Endothelial cell of umbilical vein (primary cell): ENCODE measurements around the gene CCNL2. TPM values are rescaled to one million over a fixed set of nuclear protein-coding genes. Genes with fewer than 3 reads are reported as not detected.

Experiments
- BruUV-seq: library from RNA; stranded (reverse); fragments of 400-500 nt; replicated peaks from 2 replicates; lab custom pipeline; 2021; lab: Mats Ljungman, UMichigan
- CTCF ChIA-PET: fragments of 300-600, 350-600 bp; sonication (Branson Sonifier 250); formaldehyde crosslinking; loops from one replicate; lab custom pipeline; 2021; ENCODE audit warnings: antibody characterized with exemption, inconsistent platforms; lab: Charles Lee
- POLR2A ChIA-PET: fragments of 300-600, 350-600 bp; sonication (Branson Sonifier 250); formaldehyde crosslinking; loops from one replicate; lab custom pipeline; 2021; ENCODE audit warnings: antibody characterized with exemption, inconsistent platforms; lab: Charles Lee
- DNase-seq: peaks from one replicate; pipeline ENCODE4 v3.0.0-alpha.2; 2011; ENCODE audit warnings: low read depth, low spot score
- FAIRE-seq: peaks from 2 replicates; lab custom pipeline; 2011; peaks lifted over from hg19 to GRCh38; lab: Jason Lieb, UNC
- H2AFZ ChIP-seq: 2 replicates; pipeline ENCODE4 v1.6.0; 2012; ENCODE audit warnings: low read depth, low read length, control low read depth, inconsistent platforms
- H3K27ac ChIP-seq: 2 replicates; pipeline ENCODE4 v1.5.1; 2011; ENCODE audit warnings: low read depth, mild to moderate bottlenecking, control low read depth, low read length, moderate library complexity; ENCODE audit not compliant: insufficient read depth
- H3K27me3 ChIP-seq, 2 experiments: 2 replicates each; pipeline versions ENCODE4 v1.6.0 to v1.6.1; 2011; ENCODE audit warnings: low read length in 2 of 2, mixed read lengths in 1 of 2; ENCODE audit not compliant: control insufficient read depth in 2 of 2, insufficient read depth in 2 of 2
- H3K36me3 ChIP-seq, 2 experiments: 2 replicates in 1 of 2; 3 replicates in 1 of 2; pipeline ENCODE4 v1.5.1; 2011; ENCODE audit warnings: low read length in 2 of 2, mild to moderate bottlenecking in 1 of 2, moderate library complexity in 1 of 2; ENCODE audit not compliant: control insufficient read depth in 2 of 2, insufficient read depth in 2 of 2; ENCODE audit errors: extremely low read depth in 1 of 2
- H3K4me1 ChIP-seq: 3 replicates; pipeline ENCODE4 v1.5.1; 2011; ENCODE audit warnings: mild to moderate bottlenecking, low read length; ENCODE audit not compliant: control insufficient read depth, insufficient read depth; ENCODE audit errors: extremely low read depth
- H3K4me2 ChIP-seq: 2 replicates; pipeline ENCODE4 v1.6.1; 2011; ENCODE audit warnings: low read length, control low read depth, mixed read lengths; ENCODE audit not compliant: insufficient read depth
- H3K4me3 ChIP-seq, 3 experiments: fragments of 200-600 bp in 1 of 3; sonication (generic), shearing (Covaris generic) in 1 of 3; replicated peaks in 1 of 3; 2 replicates each; pipeline ENCODE4 v1.5.1; 2011 to 2016; ENCODE audit warnings: control low read depth in 3 of 3, low read length in 3 of 3, mild to moderate bottlenecking in 2 of 3, inconsistent platforms in 1 of 3, low read depth in 1 of 3, moderate library complexity in 1 of 3; ENCODE audit not compliant: insufficient read depth in 1 of 3
- H3K79me2 ChIP-seq: 2 replicates; pipeline ENCODE4 v1.6.0; 2012; ENCODE audit warnings: low read length, inconsistent platforms; ENCODE audit not compliant: control insufficient read depth, insufficient read depth
- H3K9ac ChIP-seq: replicated peaks from 2 replicates; pipeline ENCODE3; 2011; ENCODE audit warnings: low read length, control low read depth; ENCODE audit not compliant: insufficient read depth; ENCODE audit errors: extremely low read depth
- H3K9me1 ChIP-seq: replicated peaks from 3 replicates; pipeline ENCODE4 v1.6.0; 2011; ENCODE audit warnings: mild to moderate bottlenecking, low read length; ENCODE audit not compliant: control insufficient read depth, insufficient read depth; ENCODE audit errors: extremely low read depth
- H3K9me3 ChIP-seq: replicated peaks from 2 replicates; pipeline ENCODE4 v1.5.1; 2012; ENCODE audit warnings: low read length, inconsistent platforms; ENCODE audit not compliant: control insufficient read depth, insufficient read depth
- H4K20me1 ChIP-seq: replicated peaks from 2 replicates; pipeline ENCODE3; 2011; ENCODE audit warnings: mild to moderate bottlenecking, low read length; ENCODE audit not compliant: control insufficient read depth, insufficient read depth; ENCODE audit errors: extremely low read depth
- EZH2 ChIP-seq: IDR thresholded peaks from 2 replicates; pipeline ENCODE4 v1.6.1; 2012; ENCODE audit warnings: borderline replicate concordance, low read depth, mild to moderate bottlenecking, moderate library complexity, low read length, inconsistent platforms; ENCODE audit not compliant: severe bottlenecking
- FOS ChIP-seq: IDR thresholded peaks from 2 replicates; pipeline ENCODE4 v1.6.1; 2011; ENCODE audit warnings: mild to moderate bottlenecking, low read length, moderate library complexity, borderline replicate concordance; ENCODE audit not compliant: insufficient read depth
- GATA2 ChIP-seq: IDR thresholded peaks from 2 replicates; pipeline ENCODE4 v1.7.0; 2011; ENCODE audit warnings: low read depth, mild to moderate bottlenecking, moderate library complexity, mixed read lengths, low read length; ENCODE audit not compliant: insufficient read length, insufficient read depth
- JUN ChIP-seq: IDR thresholded peaks from 2 replicates; pipeline ENCODE4 v1.6.1; 2011; ENCODE audit warnings: borderline replicate concordance, low read depth; ENCODE audit not compliant: insufficient read length, insufficient read depth
- MYC ChIP-seq: IDR thresholded peaks from one replicate; pipeline ENCODE4 v1.6.1; 2011; ENCODE audit warnings: mild to moderate bottlenecking, low read depth, low read length
- POLR2A ChIP-seq: IDR thresholded peaks from 2 replicates; pipeline ENCODE4 v1.6.1; 2012; ENCODE audit warnings: low read depth, mild to moderate bottlenecking, control low read depth, low read length
- POLR2AphosphoS5 ChIP-seq: IDR thresholded peaks from 2 replicates; pipeline ENCODE4 v1.6.1; 2012; ENCODE audit warnings: low read depth, mild to moderate bottlenecking, control low read depth, low read length, moderate library complexity; ENCODE audit not compliant: insufficient read depth
- dilution Hi-C: fragments of 300-500 bp; cut with MboI; formaldehyde crosslinking; loops from one replicate; pipeline ENCODE4 v1.15.0; 2019; ENCODE audit warnings: low sequenced_read_pairs; ENCODE audit not compliant: extremely low pct_ligation_motif_present
- intact Hi-C: fragments of 100-400 bp; cut with micrococcal nuclease; formaldehyde crosslinking; loops from one replicate; pipeline ENCODE4 v1.10.0; 2022
- polyA plus RNA-seq, 4 experiments: library from polyadenylated mRNA; depleted of rRNA in 3 of 4; stranded (reverse) in 3 of 4; unstranded in 1 of 4; fragments of >200 nt; gene quantifications; 2 replicates each; pipeline versions ENCODE4 v1.2.1 to v1.2.3, GENCODE V29; 2011 to 2012; ENCODE audit warnings: missing spikeins in 1 of 4
- total RNA-seq: library from RNA; stranded (reverse); gene quantifications from 2 replicates; pipeline ENCODE4 v1.2.3, GENCODE V29; 2021
- TF ChIP-seq, protein P1 (sequence below), 2 donors: IDR thresholded peaks; 1 replicate in 1 of 2; 2 replicates in 1 of 2; pipeline ENCODE4 v1.5.1; 2011; ENCODE audit warnings: low read length in 2 of 2, mild to moderate bottlenecking in 2 of 2, moderate library complexity in 2 of 2, control low read depth in 1 of 2, inconsistent platforms in 1 of 2, low read depth in 1 of 2; ENCODE audit not compliant: insufficient read depth in 1 of 2; ENCODE audit errors: extremely low read depth in 1 of 2
- TF ChIP-seq, protein P2 (sequence below): IDR thresholded peaks from 2 replicates; pipeline ENCODE4 v1.6.1; 2011; ENCODE audit not compliant: insufficient read depth, insufficient read length

CCNL2 gene
- total and polyA plus RNA-seq, 2 donors (not counting 3 experiments of a cell fraction or from before 2014, with no cell fraction given) = 188 to 209 TPM

DNA sequence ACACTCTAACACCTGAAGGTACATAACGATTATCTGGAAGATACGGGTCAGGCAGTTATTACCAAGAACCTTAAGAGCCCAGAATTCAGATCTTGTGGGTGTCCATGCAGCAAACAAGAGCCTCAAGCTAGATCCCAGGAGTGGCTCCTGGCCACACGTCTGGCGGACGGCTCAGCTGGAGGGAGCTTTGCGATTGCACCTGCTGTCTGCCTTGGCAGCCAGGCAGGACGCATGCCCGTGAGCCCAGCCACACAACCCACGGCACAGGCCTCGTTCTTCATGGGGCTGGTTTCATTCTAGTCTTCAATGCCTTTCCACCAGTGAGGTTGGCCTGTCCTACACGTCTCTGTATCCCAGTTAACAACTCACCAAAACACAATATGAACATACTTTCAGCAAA is 5.7 kb downstream of the CCNL2 start:
- dilution Hi-C loops (no loop called here), intact Hi-C loops (no loop called here)
- H3K79me2 ChIP-seq = peaks cover 38% of the 10 kb centered on the region
- CTCF ChIA-PET = no interaction called here
- no peak overlapping the region for H3K4me3 ChIP-seq
- no peaks in the 10 kb centered on the region for H4K20me1 ChIP-seq
- H3K9me1 ChIP-seq = no peaks in the 10 kb centered on the region
- H3K4me1 ChIP-seq = peaks cover 13% of the 10 kb centered on the region
- FAIRE-seq = no peak
- no peak overlapping the region for H2AFZ ChIP-seq
- no peak for DNase-seq
- POLR2A ChIA-PET = no interaction called here
- no peak overlapping the region for H3K9ac ChIP-seq
- H3K9me3 ChIP-seq = no peaks in the 10 kb centered on the region
- no TSS peak for BruUV-seq
- H3K4me2 ChIP-seq = no peak overlapping the region
- H3K27me3 ChIP-seq = no peaks in the 10 kb centered on the region
- H3K27ac ChIP-seq = no peak overlapping the region
- no peak for TF ChIP-seq POLR2A
- TF ChIP-seq, protein P1, sequence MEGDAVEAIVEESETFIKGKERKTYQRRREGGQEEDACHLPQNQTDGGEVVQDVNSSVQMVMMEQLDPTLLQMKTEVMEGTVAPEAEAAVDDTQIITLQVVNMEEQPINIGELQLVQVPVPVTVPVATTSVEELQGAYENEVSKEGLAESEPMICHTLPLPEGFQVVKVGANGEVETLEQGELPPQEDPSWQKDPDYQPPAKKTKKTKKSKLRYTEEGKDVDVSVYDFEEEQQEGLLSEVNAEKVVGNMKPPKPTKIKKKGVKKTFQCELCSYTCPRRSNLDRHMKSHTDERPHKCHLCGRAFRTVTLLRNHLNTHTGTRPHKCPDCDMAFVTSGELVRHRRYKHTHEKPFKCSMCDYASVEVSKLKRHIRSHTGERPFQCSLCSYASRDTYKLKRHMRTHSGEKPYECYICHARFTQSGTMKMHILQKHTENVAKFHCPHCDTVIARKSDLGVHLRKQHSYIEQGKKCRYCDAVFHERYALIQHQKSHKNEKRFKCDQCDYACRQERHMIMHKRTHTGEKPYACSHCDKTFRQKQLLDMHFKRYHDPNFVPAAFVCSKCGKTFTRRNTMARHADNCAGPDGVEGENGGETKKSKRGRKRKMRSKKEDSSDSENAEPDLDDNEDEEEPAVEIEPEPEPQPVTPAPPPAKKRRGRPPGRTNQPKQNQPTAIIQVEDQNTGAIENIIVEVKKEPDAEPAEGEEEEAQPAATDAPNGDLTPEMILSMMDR (IDR thresholded peaks at IDR 0.05; ENCODE audit: extremely low read depth in 1 of 2, insufficient read depth in 1 of 2, low read depth in 1 of 2, low read length in 2 of 2) = no peak
- TF ChIP-seq MYC = no peak
- TF ChIP-seq POLR2AphosphoS5 = no peak
- no peak for TF ChIP-seq GATA2
- no peak for TF ChIP-seq JUN
- TF ChIP-seq, protein P2, sequence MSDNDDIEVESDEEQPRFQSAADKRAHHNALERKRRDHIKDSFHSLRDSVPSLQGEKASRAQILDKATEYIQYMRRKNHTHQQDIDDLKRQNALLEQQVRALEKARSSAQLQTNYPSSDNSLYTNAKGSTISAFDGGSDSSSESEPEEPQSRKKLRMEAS = no peak
- TF ChIP-seq FOS = no peak
- no peak for TF ChIP-seq EZH2
- peaks cover 30 to 49% of the 10 kb centered on the region in 2 experiments for H3K36me3 ChIP-seq
